ENCODE measurements around the gene DNAJC15.
"Not testable (repeated sequence)": the region's sequence is repeated elsewhere in the genome, so short reads cannot be mapped to it uniquely, and the experiment has no call there.

Gene DNAJC15

GRCh38 chr13:43044720-43045301 is 21.4 kb downstream of the DNAJC15 start:
- no peaks in the 10 kb centered on the region for H3K9me3 ChIP-seq (ENCODE audit: control insufficient read depth, insufficient read depth, low read depth, low read length)
- no peak overlapping the region for H3K27ac ChIP-seq (ENCODE audit: extremely low read depth, low read depth, low read length)
- H3K36me3 ChIP-seq (ENCODE audit: control insufficient read depth in 2 of 2, insufficient read depth in 1 of 2, low read length in 2 of 2), result no peaks in the 10 kb centered on the region
- ChIA-PET CTCF (interaction anchor here (0.6 kb wide), 1 partner anchor 30 kb away, joined by 5 read pairs; no protein-coding TSS in a partner anchor), POLR2A (no interaction called here)
- TF ChIP-seq ZIC2 (tag by site-specific recombination; IDR thresholded peaks at IDR 0.05) (no peak), ZNF555 (tag by site-specific recombination; conservative IDR thresholded peaks at IDR 0.05) (no peak), ZNF19 (tag by site-specific recombination; IDR thresholded peaks at IDR 0.05; ENCODE audit: low read depth) (no peak), ZNF518A (tag by site-specific recombination; conservative IDR thresholded peaks at IDR 0.05; ENCODE audit: low read depth) (no peak), ZNF114 (tag by site-specific recombination; IDR thresholded peaks at IDR 0.05) (no peak), ZNF391 (tag by site-specific recombination; IDR thresholded peaks at IDR 0.05; ENCODE audit: borderline replicate concordance, low read depth) (no peak), ZNF362 (tag by site-specific recombination; IDR thresholded peaks at IDR 0.05) (no peak)
- no peaks in the 10 kb centered on the region for H3K4me1 ChIP-seq (ENCODE audit: control insufficient read depth, insufficient read depth, low read length)
- no peak overlapping the region for H3K4me3 ChIP-seq (ENCODE audit: low read depth, low read length)

- CTCF ChIA-PET, result interaction anchor here (0.6 kb wide), 1 partner anchor 30 kb away, joined by 5 read pairs; no protein-coding TSS in a partner anchor
- H3K4me1 ChIP-seq (ENCODE audit: control insufficient read depth, insufficient read depth, low read length); H3K27ac ChIP-seq (ENCODE audit: extremely low read depth, low read depth, low read length); H3K4me3 ChIP-seq (ENCODE audit: low read depth, low read length); POLR2A ChIA-PET; H3K9me3 ChIP-seq (ENCODE audit: control insufficient read depth, insufficient read depth, low read depth, low read length); H3K36me3 ChIP-seq (ENCODE audit: control insufficient read depth in 2 of 2, insufficient read depth in 1 of 2, low read length in 2 of 2): not testable (repeated sequence)
Measured at GRCh38 chr13:43045302-43045773, 22.0 kb downstream of the DNAJC15 start.

- POLR2A ChIA-PET, result no interaction called here
- Histone ChIP-seq H3K27ac (ENCODE audit: extremely low read depth, low read depth, low read length) (no peak overlapping the region), H3K36me3 (ENCODE audit: control insufficient read depth in 2 of 2, insufficient read depth in 1 of 2, low read length in 2 of 2) (no peaks in the 10 kb centered on the region), H3K9me3 (ENCODE audit: control insufficient read depth, insufficient read depth, low read depth, low read length) (no peaks in the 10 kb centered on the region), H3K4me3 (ENCODE audit: low read depth, low read length) (no peak overlapping the region), H3K4me1 (ENCODE audit: control insufficient read depth, insufficient read depth, low read length) (no peaks in the 10 kb centered on the region)
- CTCF ChIA-PET, result interaction anchor here (0.6 kb wide), 1 partner anchor 138 kb away, joined by 3 read pairs; no protein-coding TSS in a partner anchor
- TF ChIP-seq YY1 (tag by site-specific recombination; IDR thresholded peaks at IDR 0.05) (no peak), ZNF660 (tag by site-specific recombination; IDR thresholded peaks at IDR 0.05) (no peak), ZNF26 (tag by site-specific recombination; IDR thresholded peaks at IDR 0.05) (no peak), ZNF560 (tag by site-specific recombination; IDR thresholded peaks at IDR 0.05; ENCODE audit: borderline replicate concordance) (no peak), PBX3 (CRISPR knock-in tag; IDR thresholded peaks at IDR 0.05) (no peak), ZNF600 (tag by site-specific recombination; IDR thresholded peaks at IDR 0.05) (no peak), ZNF621 (tag by site-specific recombination; IDR thresholded peaks at IDR 0.05) (no peak), ZNF221 (tag by site-specific recombination; IDR thresholded peaks at IDR 0.05; ENCODE audit: borderline replicate concordance) (no peak), ZBTB26 (tag by site-specific recombination; optimal IDR thresholded peaks at IDR 0.05) (no peak), ZNF362 (tag by site-specific recombination; IDR thresholded peaks at IDR 0.05) (no peak), ZSCAN4 (tag by site-specific recombination; IDR thresholded peaks at IDR 0.05) (no peak)
Measured at GRCh38 chr13:43046259-43046658, 22.9 kb downstream of the DNAJC15 start.

All from HEK293 (cell line).